K562 (cell line): ENCODE results near the gene MSL3. TPM values are rescaled to one million over a fixed set of nuclear protein-coding genes. Genes with fewer than 3 reads are reported as not detected.
A peak's percentile ranks its signal among the peaks of the same experiment; 100 is the strongest.

Source experiments
- ATAC-seq: fragments of 200-7000 bp; cut with Tn5 transposase; 3 replicates; pipeline ENCODE4 v1.9.1; 2020; ENCODE audit warnings: moderate library complexity
- BruUV-seq: library from RNA; stranded (reverse); fragments of 400-500 nt; replicated peaks from 2 replicates; lab custom pipeline; 2021; lab: Mats Ljungman, UMichigan
- CTCF ChIA-PET: fragments of 300-600 bp; formaldehyde crosslinking; extraction: SDS; loops from one replicate; lab custom pipeline; 2021; ENCODE audit warnings: low intra/inter-chr PET ratio; lab: Yijun Ruan, JAX
- POLR2A ChIA-PET: fragments of 300-600, 350-650 bp; sonication (Branson Sonifier 250); formaldehyde crosslinking; extraction: SDS; loops from one replicate; lab custom pipeline; 2021; ENCODE audit warnings: antibody characterized with exemption, inconsistent platforms; lab: Yijun Ruan, JAX
- DNase-seq, 4 experiments: peaks; one replicate each; pipeline versions ENCODE4 v3.0.0 to v3.0.0-alpha.2; 2011 to 2018; ENCODE audit warnings: low spot score in 3 of 4, mixed read lengths in 3 of 4; ENCODE audit errors: extremely low read depth in 1 of 4
- FAIRE-seq: peaks from 2 replicates; lab custom pipeline; 2011; peaks lifted over from hg19 to GRCh38; lab: Jason Lieb, UNC
- H2AFZ ChIP-seq: 2 replicates; pipeline ENCODE4 v1.6.0; 2011; ENCODE audit warnings: low read depth, low read length, control low read depth, inconsistent platforms
- H3K27ac ChIP-seq: fragments of 200-600 bp; 3 replicates; pipeline ENCODE4 v1.8.0; 2011; ENCODE audit warnings: low read depth, mild to moderate bottlenecking, control low read depth, inconsistent platforms, low read length, moderate library complexity, mixed read lengths; ENCODE audit errors: extremely low read depth
- H3K27me3 ChIP-seq, 2 experiments: fragments of 300-600 bp in 1 of 2; 2 replicates in 1 of 2; 3 replicates in 1 of 2; pipeline versions ENCODE4 v1.6.0 to v1.8.0; 2011; ENCODE audit warnings: inconsistent platforms in 2 of 2, low read length in 2 of 2, mild to moderate bottlenecking in 1 of 2, mixed read lengths in 1 of 2, moderate library complexity in 1 of 2; ENCODE audit not compliant: control insufficient read depth in 2 of 2, insufficient read depth in 2 of 2
- H3K36me3 ChIP-seq: fragments of 300-600 bp; 3 replicates; pipeline ENCODE4 v1.8.0; 2011; ENCODE audit warnings: mild to moderate bottlenecking, low read length, inconsistent platforms; ENCODE audit not compliant: control insufficient read depth, insufficient read depth
- H3K4me1 ChIP-seq, 2 experiments: fragments of 200-600 bp in 1 of 2; replicated peaks in 1 of 2; 2 replicates in 1 of 2; 3 replicates in 1 of 2; pipeline versions ENCODE4 v1.5.1 to v1.8.0; 2011; ENCODE audit warnings: inconsistent platforms in 2 of 2, low read length in 2 of 2, mild to moderate bottlenecking in 1 of 2, mixed read lengths in 1 of 2, moderate library complexity in 1 of 2; ENCODE audit not compliant: control insufficient read depth in 2 of 2, insufficient read depth in 2 of 2
- H3K4me2 ChIP-seq: 2 replicates; pipeline ENCODE4 v1.6.1; 2011; ENCODE audit warnings: low read length, control low read depth, inconsistent platforms, mixed read lengths; ENCODE audit not compliant: insufficient read depth
- H3K4me3 ChIP-seq: fragments of 200-600 bp; sonication (generic), shearing (Covaris generic); 2 replicates; pipeline ENCODE4 v1.5.1; 2016; ENCODE audit warnings: control low read depth, inconsistent platforms
- H3K79me2 ChIP-seq: fragments of 200-600 bp; 3 replicates; pipeline ENCODE4 v1.8.0; 2011; ENCODE audit warnings: low read length, inconsistent platforms; ENCODE audit not compliant: control insufficient read depth, insufficient read depth
- H3K9ac ChIP-seq, 2 experiments: 2 replicates each; pipeline versions ENCODE4 v1.6.0 to v1.6.1; 2011; ENCODE audit warnings: low read depth in 2 of 2, low read length in 2 of 2, control low read depth in 1 of 2, inconsistent platforms in 1 of 2, mild to moderate bottlenecking in 1 of 2, mixed read lengths in 1 of 2; ENCODE audit not compliant: insufficient read depth in 1 of 2
- H3K9me1 ChIP-seq: one replicate; pipeline ENCODE4 v1.6.0; 2011; ENCODE audit warnings: inconsistent platforms, mild to moderate bottlenecking, low read length, moderate library complexity; ENCODE audit not compliant: control insufficient read depth, insufficient read depth
- H3K9me3 ChIP-seq: replicated peaks from 2 replicates; pipeline ENCODE4 v1.5.1; 2011; ENCODE audit warnings: low read depth, low read length, inconsistent platforms; ENCODE audit not compliant: control insufficient read depth, insufficient read depth
- H4K20me1 ChIP-seq: replicated peaks from 2 replicates; pipeline ENCODE4 v1.6.1; 2011; ENCODE audit warnings: low read length, inconsistent platforms, mixed read lengths; ENCODE audit not compliant: control insufficient read depth, insufficient read depth
- CEBPZ ChIP-seq: fragments of 150-350 bp; IDR thresholded peaks from 2 replicates; pipeline ENCODE4 v1.6.1; 2014; ENCODE audit warnings: low read depth, mild to moderate bottlenecking, low read length, borderline replicate concordance
- NBN ChIP-seq: fragments of 450-650 bp; IDR thresholded peaks from 2 replicates; pipeline ENCODE4 v1.6.1; 2016; ENCODE audit warnings: low read depth, mild to moderate bottlenecking
- SETDB1 ChIP-seq: IDR thresholded peaks from one replicate; pipeline ENCODE4 v1.6.1; 2012; ENCODE audit warnings: low read length, control low read depth, inconsistent platforms
- YY1 ChIP-seq, 3 experiments: IDR thresholded peaks; 2 replicates each; pipeline ENCODE4 v1.6.1; 2011; ENCODE audit warnings: low read length in 2 of 3, mild to moderate bottlenecking in 2 of 3, moderate library complexity in 2 of 3, borderline replicate concordance in 1 of 3, control low read depth in 1 of 3, low read depth in 1 of 3; ENCODE audit not compliant: insufficient read depth in 3 of 3, insufficient replicate concordance in 2 of 3, control insufficient read depth in 1 of 3, insufficient read length in 1 of 3; ENCODE audit errors: extremely low read depth in 1 of 3
- ZNF133 ChIP-seq: fragments of 250-450 bp; sonication (Bioruptor Pico); IDR thresholded peaks from 2 replicates; pipeline ENCODE4 v1.4.0; 2020; ENCODE audit warnings: mild to moderate bottlenecking
- in situ Hi-C: fragments of 300-500 bp; cut with MboI; formaldehyde crosslinking; loops from 4 replicates; pipeline ENCODE4 v1.15.0; 2018; ENCODE audit warnings: inconsistent platforms, mixed read lengths
- intact Hi-C: fragments of 100-400 bp; cut with micrococcal nuclease; formaldehyde crosslinking; loops from 2 replicates; pipeline ENCODE4 v1.14.2; 2022
- polyA plus RNA-seq, 8 experiments: library from polyadenylated mRNA; depleted of rRNA in 4 of 8; stranded (reverse) in 5 of 8; unstranded in 3 of 8; fragments of >200 nt; fragmentation: Nextera tagmentation in 2 of 8; fragmentation: Illumina TruSeq in 1 of 8; extraction: Ambion mirVana in 2 of 8; extraction: Trizol in 1 of 8; gene quantifications; 2 replicates each; pipeline versions ENCODE4 v1.2.1 to v1.2.3, GENCODE V29; 2011 to 2014; ENCODE audit warnings: inconsistent platforms in 1 of 8, missing spikeins in 1 of 8
- total RNA-seq, 7 experiments: library from RNA; depleted of rRNA in 6 of 7; stranded (reverse); fragments of >200 nt in 6 of 7; fragmentation: Illumina TruSeq in 2 of 7; extraction: Trizol in 2 of 7; gene quantifications; 2 replicates each; pipeline versions ENCODE4 v1.2.1 to v1.2.3, GENCODE V29; 2011 to 2021; ENCODE audit warnings: low replicate concordance in 1 of 7

Gene MSL3
- total and polyA plus RNA-seq, 9 of the 15 experiments (the other 6 are each of a cell fraction or from before 2014, with no cell fraction given), result 21.3 to 39.9 (median 27.1) TPM

DNA sequence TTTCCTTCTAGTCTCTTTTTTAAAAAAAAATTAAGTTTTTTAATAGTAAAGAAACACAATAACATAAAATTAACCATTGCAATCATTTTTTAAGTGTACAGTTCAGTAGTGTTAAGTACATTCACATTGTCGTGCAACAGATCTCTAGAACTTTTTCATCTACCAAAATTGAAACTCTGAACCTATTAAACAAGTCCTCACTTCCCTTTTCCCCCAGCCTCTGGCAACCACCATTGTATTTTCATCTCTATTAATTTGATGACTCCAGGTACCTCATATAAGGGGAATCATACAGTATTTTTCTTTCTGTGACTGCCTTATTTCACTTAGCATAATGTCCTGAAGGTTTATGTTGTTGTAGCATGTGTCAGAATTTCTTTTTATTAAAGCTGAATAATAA, 31.8 kb downstream of the MSL3 start (continued):
- no peak for TF ChIP-seq CEBPZ
- TF ChIP-seq SETDB1, result no peak

GRCh38 chrX:11791090-11791489, 33.1 kb downstream of the MSL3 start:
- Histone ChIP-seq H3K4me1 (peaks cover 0 to 4% of the 10 kb centered on the region in 2 experiments; a peak in 2 of 5 replicates), H3K9me1 (no peaks in the 10 kb centered on the region), H3K79me2 (no peaks in the 10 kb centered on the region), H3K9ac (no peak overlapping the region), H3K27ac (no peak overlapping the region), H4K20me1 (no peaks in the 10 kb centered on the region), H3K4me3 (no peak overlapping the region), H3K4me2 (no peak overlapping the region), H3K36me3 (no peaks in the 10 kb centered on the region), H3K27me3 (peaks cover 0 to 6% of the 10 kb centered on the region in 2 experiments; a peak in 3 of 5 replicates), H3K9me3 (no peaks in the 10 kb centered on the region), H2AFZ (no peak overlapping the region)
- DNase-seq (no peak), ATAC-seq (peak; percentile 72), FAIRE-seq (no peak)
- in situ Hi-C loops (no loop called here), intact Hi-C loops (no loop called here)
- BruUV-seq, result no TSS peak
- TF ChIP-seq YY1 (IDR thresholded peaks at IDR 0.05; ENCODE audit: borderline replicate concordance in 1 of 3, control insufficient read depth in 1 of 3, extremely low read depth in 1 of 3, insufficient read depth in 3 of 3, insufficient read length in 1 of 3, insufficient replicate concordance in 2 of 3, low read depth in 1 of 3, low read length in 2 of 3), result peak in 1 of 3 experiments; percentile 32
- TF ChIP-seq ZNF133 (CRISPR knock-in tag), result no peak
- TF ChIP-seq NBN, result no peak
- ChIA-PET POLR2A (no interaction called here), CTCF (no interaction called here)
